ENCODE results near the gene SYCE1.

DNA sequence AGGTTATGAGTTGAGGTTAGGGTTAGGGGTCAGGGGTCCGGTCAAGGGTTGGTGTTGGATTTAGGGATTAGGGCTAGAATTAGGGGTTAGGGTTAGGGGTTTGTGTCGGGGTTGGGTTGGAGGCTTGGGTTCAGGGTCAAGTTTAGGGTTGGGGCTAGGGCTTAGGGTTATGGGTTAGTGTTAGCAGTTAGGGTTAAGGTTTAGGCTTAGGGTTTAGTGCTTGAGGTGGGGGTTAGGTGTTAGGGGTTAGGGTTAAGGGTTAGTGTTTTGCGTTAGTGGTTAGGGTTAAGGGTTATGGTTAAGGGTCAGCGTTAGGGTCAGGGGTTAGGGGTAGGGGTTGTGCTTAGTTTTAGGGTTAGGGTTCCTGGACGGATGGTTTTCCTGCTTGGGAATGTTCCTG, 1.7 kb upstream of the SYCE1 start:
- no peak for TF ChIP-seq RAD21 (IDR thresholded peaks at IDR 0.05; ENCODE audit: low read length)
- TF ChIP-seq CTCF (conservative IDR thresholded peaks at IDR 0.05; ENCODE audit: low read depth, low read length): no peak
- no peak for TF ChIP-seq FOS (IDR thresholded peaks at IDR 0.05; ENCODE audit: low read depth, low read length)
- no peak for TF ChIP-seq POLR2A (IDR thresholded peaks at IDR 0.05; ENCODE audit: low read depth, low read length)
- no peak for TF ChIP-seq BHLHE40 (IDR thresholded peaks at IDR 0.05; ENCODE audit: low read depth, low read length)
- no peak for TF ChIP-seq CHD1 (IDR thresholded peaks at IDR 0.05; ENCODE audit: low read depth, low read length)
- TF ChIP-seq MAFK (IDR thresholded peaks at IDR 0.05; ENCODE audit: low read depth, low read length): no peak
- TF ChIP-seq USF2 (IDR thresholded peaks at IDR 0.05; ENCODE audit: low read depth, low read length): no peak
- no peak for TF ChIP-seq MAZ (IDR thresholded peaks at IDR 0.05; ENCODE audit: borderline replicate concordance, low read depth, low read length)
